A172 (cell line): ENCODE results near the gene MBNL3. TPM values are rescaled to one million over a fixed set of nuclear protein-coding genes. Genes with fewer than 3 reads are reported as not detected.
"Not testable (repeated sequence)": the region's sequence is repeated elsewhere in the genome, so short reads cannot be mapped to it uniquely, and the experiment has no call there.

Experiments
- DNase-seq: peaks from one replicate; pipeline ENCODE4 v3.0.0-alpha.2; 2015; ENCODE audit warnings: low spot score
- total RNA-seq: library from RNA; depleted of rRNA; stranded (reverse); fragments of >200 nt; shearing (Covaris generic); gene quantifications from 2 replicates; pipeline ENCODE4 v1.2.3, GENCODE V29; 2014

The MBNL3 gene
- total RNA-seq, 1 experiment from 2014 or later, result 0.17 TPM

GRCh38 chrX:132369617-132370326 lies 119.1 kb downstream of the MBNL3 start:
- DNase-seq, result no peak

GRCh38 chrX:132367984-132368383 lies 120.9 kb downstream of the MBNL3 start:
- no peak for DNase-seq

- DNase-seq, result no peak
Observed at GRCh38 chrX:132367314-132367713, 121.5 kb downstream of the MBNL3 start.

- DNase-seq, result no peak
Observed at GRCh38 chrX:132365490-132365889, 123.3 kb downstream of the MBNL3 start.

- no peak for DNase-seq
Observed at GRCh38 chrX:132364313-132364712, 124.5 kb downstream of the MBNL3 start.

GRCh38 chrX:132353430-132353829 lies 135.4 kb downstream of the MBNL3 start:
- DNase-seq, result no peak

- no peak for DNase-seq
Observed at GRCh38 chrX:132336172-132336571, 152.7 kb downstream of the MBNL3 start.

- no peak for DNase-seq
Observed at GRCh38 chrX:132333351-132333750, 155.5 kb downstream of the MBNL3 start.

- DNase-seq, result no peak
Observed at GRCh38 chrX:132331532-132331931, 157.3 kb downstream of the MBNL3 start.

- no peak for DNase-seq
Observed at GRCh38 chrX:132331000-132331399, 157.8 kb downstream of the MBNL3 start.

GRCh38 chrX:132330156-132330729 lies 158.6 kb downstream of the MBNL3 start:
- DNase-seq, result no peak

- DNase-seq, result not testable (repeated sequence)
Observed at GRCh38 chrX:132326960-132327359, 161.9 kb downstream of the MBNL3 start.
